Endodermal cell (in vitro differentiated cells): ENCODE measurements around the gene RHOT1. TPM values are rescaled to one million over a fixed set of nuclear protein-coding genes. Genes with fewer than 3 reads are reported as not detected.

Experiments
- DNase-seq: peaks from one replicate; pipeline ENCODE4 v3.0.0-alpha.2; 2017
- H3K27ac ChIP-seq: 2 replicates; pipeline ENCODE4 v1.5.1; 2013; ENCODE audit warnings: mild to moderate bottlenecking, low read depth, low read length, moderate library complexity
- H3K27me3 ChIP-seq: 2 replicates; pipeline ENCODE4 v1.6.1; 2013; ENCODE audit warnings: mild to moderate bottlenecking, low read length, moderate library complexity; ENCODE audit not compliant: insufficient read depth, control insufficient read depth, poor library complexity, severe bottlenecking
- H3K36me3 ChIP-seq: 2 replicates; pipeline ENCODE4 v1.7.0; 2013; ENCODE audit warnings: mild to moderate bottlenecking, low read length, moderate library complexity; ENCODE audit not compliant: control insufficient read depth, insufficient read depth
- H3K4me1 ChIP-seq: one replicate; pipeline ENCODE4 v1.7.0; 2013; ENCODE audit warnings: low read length; ENCODE audit not compliant: control insufficient read depth, insufficient read depth
- H3K4me3 ChIP-seq: 2 replicates; pipeline ENCODE4 v1.5.1; 2013; ENCODE audit warnings: mild to moderate bottlenecking, low read length, moderate library complexity
- H3K9ac ChIP-seq: 2 replicates; pipeline ENCODE4 v1.6.1; 2013; ENCODE audit warnings: mild to moderate bottlenecking, low read length, moderate library complexity; ENCODE audit not compliant: poor library complexity, severe bottlenecking; ENCODE audit errors: extremely low read depth
- H3K9me3 ChIP-seq: 2 replicates; pipeline ENCODE4 v1.6.1; 2013; ENCODE audit warnings: mild to moderate bottlenecking, low read length, moderate library complexity; ENCODE audit not compliant: control insufficient read depth
- H3K27ac Mint-ChIP-seq: 2 replicates; pipeline ENCODE4 v1.8.0; 2020; ENCODE audit warnings: mixed read lengths
- H3K27me3 Mint-ChIP-seq: 2 replicates; pipeline ENCODE4 v1.8.0; 2021; ENCODE audit warnings: mild to moderate bottlenecking, mixed read lengths; ENCODE audit not compliant: insufficient read depth
- H3K36me3 Mint-ChIP-seq: 2 replicates; pipeline ENCODE4 v1.8.0; 2020; ENCODE audit warnings: low read depth, mixed read lengths
- H3K4me1 Mint-ChIP-seq: 2 replicates; pipeline ENCODE4 v1.8.0; 2020; ENCODE audit warnings: mixed read lengths
- H3K4me3 Mint-ChIP-seq: 2 replicates; pipeline ENCODE4 v1.8.0; 2020; ENCODE audit warnings: mild to moderate bottlenecking, moderate library complexity, mixed read lengths
- H3K9me3 Mint-ChIP-seq: 2 replicates; pipeline ENCODE4 v1.8.0; 2020; ENCODE audit warnings: mild to moderate bottlenecking, mixed read lengths
- WGBS, 2 experiments: methylation state at CpG; one replicate each; pipeline versions ENCODE4 v1.1.5 to v1.1.7; 2013; ENCODE audit warnings: missing lambda C conversion rate in 2 of 2, mixed read lengths in 1 of 2; ENCODE audit not compliant: insufficient coverage in 1 of 2, insufficient read length in 1 of 2; 5-methylcytosine and 5-hydroxymethylcytosine counted together
- total RNA-seq, 2 donors: library from RNA; stranded (reverse); fragmentation: NEBNext Ultra II Directional in 1 of 2; extraction: Animal tissue kit (Norgen Biotek cat#: 25700) in 1 of 2; gene quantifications; 2 replicates in 1 of 2; 3 replicates in 1 of 2; pipeline ENCODE4 v1.2.1, GENCODE V29; 2021
- TF ChIP-seq, protein P1 (sequence below): fragments of 200-600 bp; sonication (generic); conservative IDR thresholded peaks from 2 replicates; pipeline ENCODE4 v1.5.0; 2021; ENCODE audit warnings: antibody characterized with exemption, mild to moderate bottlenecking

The RHOT1 gene
- total RNA-seq, 2 donors from 2014 or later, result 30.0 to 35.7 TPM

GRCh38 chr17:32158870-32159585 is 16.7 kb downstream of the RHOT1 start:
- Histone ChIP-seq H3K27me3 (no peaks in the 10 kb centered on the region), H3K36me3 (peaks cover 36% of the 10 kb centered on the region), H3K9ac (no peak overlapping the region), H3K4me1 (no peaks in the 10 kb centered on the region), H3K4me3 (no peak overlapping the region), H3K27ac (no peak overlapping the region), H3K9me3 (peaks cover 29% of the 10 kb centered on the region)
- Mint-ChIP-seq H3K27ac (no peak overlapping the region), H3K27me3 (no peaks in the 10 kb centered on the region), H3K4me1 (no peaks in the 10 kb centered on the region), H3K36me3 (peaks cover 55% of the 10 kb centered on the region), H3K4me3 (no peak overlapping the region), H3K9me3 (peaks cover 9% of the 10 kb centered on the region)
- 92 to 96% methylated on average over 10 to 20 of the region's 20 CpGs for WGBS, 2 experiments
- DNase-seq, result no peak
- TF ChIP-seq, protein P1, sequence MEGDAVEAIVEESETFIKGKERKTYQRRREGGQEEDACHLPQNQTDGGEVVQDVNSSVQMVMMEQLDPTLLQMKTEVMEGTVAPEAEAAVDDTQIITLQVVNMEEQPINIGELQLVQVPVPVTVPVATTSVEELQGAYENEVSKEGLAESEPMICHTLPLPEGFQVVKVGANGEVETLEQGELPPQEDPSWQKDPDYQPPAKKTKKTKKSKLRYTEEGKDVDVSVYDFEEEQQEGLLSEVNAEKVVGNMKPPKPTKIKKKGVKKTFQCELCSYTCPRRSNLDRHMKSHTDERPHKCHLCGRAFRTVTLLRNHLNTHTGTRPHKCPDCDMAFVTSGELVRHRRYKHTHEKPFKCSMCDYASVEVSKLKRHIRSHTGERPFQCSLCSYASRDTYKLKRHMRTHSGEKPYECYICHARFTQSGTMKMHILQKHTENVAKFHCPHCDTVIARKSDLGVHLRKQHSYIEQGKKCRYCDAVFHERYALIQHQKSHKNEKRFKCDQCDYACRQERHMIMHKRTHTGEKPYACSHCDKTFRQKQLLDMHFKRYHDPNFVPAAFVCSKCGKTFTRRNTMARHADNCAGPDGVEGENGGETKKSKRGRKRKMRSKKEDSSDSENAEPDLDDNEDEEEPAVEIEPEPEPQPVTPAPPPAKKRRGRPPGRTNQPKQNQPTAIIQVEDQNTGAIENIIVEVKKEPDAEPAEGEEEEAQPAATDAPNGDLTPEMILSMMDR, result no peak

GRCh38 chr17:32159586-32160438 is 17.5 kb downstream of the RHOT1 start:
- Mint-ChIP-seq H3K9me3 (peaks cover 13% of the 10 kb centered on the region), H3K4me3 (no peak overlapping the region), H3K4me1 (no peaks in the 10 kb centered on the region), H3K36me3 (peaks cover 58% of the 10 kb centered on the region), H3K27me3 (no peaks in the 10 kb centered on the region), H3K27ac (no peak overlapping the region)
- no peak overlapping the region for H3K27ac ChIP-seq
- H3K27me3 ChIP-seq, result no peaks in the 10 kb centered on the region
- peaks cover 37% of the 10 kb centered on the region for H3K36me3 ChIP-seq
- peaks cover 36% of the 10 kb centered on the region for H3K9me3 ChIP-seq
- no peak for DNase-seq
- no peak overlapping the region for H3K4me3 ChIP-seq
- H3K9ac ChIP-seq, result no peak overlapping the region
- WGBS, 2 experiments, result 92 to 94% methylated on average over 15 to 18 of the region's 18 CpGs
- TF ChIP-seq, protein P1, result no peak
- no peaks in the 10 kb centered on the region for H3K4me1 ChIP-seq

DNA sequence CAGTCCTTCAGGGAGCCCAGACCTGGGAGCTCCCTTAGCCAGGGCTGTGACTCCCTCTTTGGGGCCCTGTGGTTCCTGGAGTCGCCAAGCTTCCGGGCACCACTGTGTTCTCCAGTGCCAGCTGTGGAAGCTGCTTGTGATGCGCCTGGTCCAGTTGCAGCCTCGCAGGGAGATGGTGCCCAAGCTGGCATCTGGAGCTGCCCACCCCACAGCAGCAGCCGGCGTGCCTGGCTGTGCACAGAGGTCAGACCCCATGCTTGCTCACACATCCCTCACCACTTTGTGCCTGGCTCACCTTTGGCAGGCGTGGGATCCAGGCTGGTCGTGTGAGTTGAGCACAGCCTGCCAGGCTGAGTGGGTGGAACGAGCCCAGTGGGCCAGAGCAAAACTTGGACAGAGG is 18.2 kb downstream of the RHOT1 start:
- Histone ChIP-seq H3K4me3 (no peak overlapping the region), H3K9ac (no peak overlapping the region), H3K27me3 (no peaks in the 10 kb centered on the region), H3K27ac (no peak overlapping the region), H3K9me3 (peaks cover 41% of the 10 kb centered on the region), H3K36me3 (peaks cover 37% of the 10 kb centered on the region), H3K4me1 (no peaks in the 10 kb centered on the region)
- Mint-ChIP-seq H3K27me3 (no peaks in the 10 kb centered on the region), H3K27ac (no peak overlapping the region), H3K9me3 (peaks cover 16% of the 10 kb centered on the region), H3K36me3 (peaks cover 59% of the 10 kb centered on the region), H3K4me3 (no peak overlapping the region), H3K4me1 (no peaks in the 10 kb centered on the region)
- no peak for DNase-seq
- TF ChIP-seq, protein P1, result no peak
- WGBS, 2 experiments, result 97% methylated on average over 9 of the region's 9 CpGs; no CpG with 5 or more reads in 1 of the 2 experiments
